Daoy (cell line): Measurements from ENCODE around the gene PRR19. TPM values are rescaled to one million over a fixed set of nuclear protein-coding genes. Genes with fewer than 3 reads are reported as not detected.
A peak's percentile ranks its signal among the peaks of the same experiment; 100 is the strongest.

Experiments
- DNase-seq: peaks from one replicate; pipeline ENCODE4 v3.0.0-alpha.2; 2015; ENCODE audit warnings: low read depth
- total RNA-seq: library from RNA; depleted of rRNA; stranded (reverse); fragments of >200 nt; shearing (Covaris generic); gene quantifications from 2 replicates; pipeline ENCODE4 v1.2.3, GENCODE V29; 2014

The PRR19 gene
- total RNA-seq, 1 experiment from 2014 or later, result 2.2 TPM

DNA sequence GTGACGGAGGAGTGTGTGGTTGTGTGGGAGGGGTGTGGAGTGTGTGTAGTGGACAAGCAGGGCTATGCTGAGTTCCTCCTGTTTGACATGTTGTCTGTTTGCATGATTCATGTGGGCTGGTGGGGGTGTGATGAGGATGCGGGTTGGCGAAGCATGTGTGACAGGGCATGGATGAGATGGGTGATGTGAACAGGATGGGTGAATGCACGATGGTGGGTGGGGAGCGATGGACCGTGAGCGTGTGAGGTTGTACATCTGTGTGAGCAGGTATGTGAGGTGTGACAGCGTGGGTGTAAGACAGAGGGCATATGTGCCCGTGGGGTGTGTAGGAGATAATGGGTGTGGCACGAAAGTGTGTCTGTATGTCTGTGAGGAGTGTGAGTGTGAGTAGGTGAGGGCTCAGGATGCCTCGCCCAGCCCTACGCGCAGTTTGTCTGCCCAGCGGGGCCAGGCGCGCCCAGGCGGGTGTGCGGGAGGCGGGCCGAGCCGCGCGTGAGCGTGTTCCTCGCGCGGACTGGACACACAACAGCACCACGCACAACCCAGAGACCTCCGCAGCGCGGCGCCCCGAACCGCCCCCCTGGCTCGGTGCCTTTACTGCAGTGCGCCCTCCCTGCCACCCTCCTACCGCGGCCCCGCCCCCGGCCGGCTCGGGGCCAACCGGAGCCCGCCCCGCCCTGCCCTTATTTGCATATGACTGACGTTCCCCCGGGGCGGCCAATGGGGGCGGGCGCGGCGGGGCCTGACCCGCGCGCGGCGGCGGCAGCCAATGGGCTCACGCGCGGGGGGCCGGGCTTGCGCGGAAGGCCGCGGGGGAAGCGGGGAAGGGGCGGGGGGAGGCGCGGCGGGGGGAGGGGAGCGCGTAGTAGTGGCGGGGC is 18.5 kb upstream of the PRR19 start:
- peak; percentile 97 for DNase-seq

DNA sequence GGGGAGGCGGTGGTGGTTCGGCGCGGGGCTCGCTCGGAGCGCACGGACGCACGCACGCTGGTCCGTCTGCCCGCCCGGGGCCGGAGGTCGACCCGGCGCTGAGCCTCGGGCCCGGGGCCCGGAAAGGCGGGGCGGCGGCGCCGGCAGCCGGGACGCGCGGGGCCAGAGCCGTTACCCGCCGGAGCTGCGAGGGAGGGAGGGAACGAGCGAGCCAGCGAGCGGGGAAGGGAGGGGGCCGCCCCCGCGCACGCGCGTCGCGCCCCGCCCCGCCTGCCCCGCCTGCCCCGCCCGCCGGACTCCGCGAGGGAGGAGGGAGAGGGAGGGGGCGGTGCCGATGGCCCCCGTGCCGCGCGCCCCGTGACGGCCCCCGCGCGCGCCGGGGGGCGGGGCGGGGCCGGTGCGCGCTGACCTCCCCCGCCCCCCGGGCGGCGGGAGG is 17.8 kb upstream of the PRR19 start:
- peak; percentile 90 for DNase-seq

DNA sequence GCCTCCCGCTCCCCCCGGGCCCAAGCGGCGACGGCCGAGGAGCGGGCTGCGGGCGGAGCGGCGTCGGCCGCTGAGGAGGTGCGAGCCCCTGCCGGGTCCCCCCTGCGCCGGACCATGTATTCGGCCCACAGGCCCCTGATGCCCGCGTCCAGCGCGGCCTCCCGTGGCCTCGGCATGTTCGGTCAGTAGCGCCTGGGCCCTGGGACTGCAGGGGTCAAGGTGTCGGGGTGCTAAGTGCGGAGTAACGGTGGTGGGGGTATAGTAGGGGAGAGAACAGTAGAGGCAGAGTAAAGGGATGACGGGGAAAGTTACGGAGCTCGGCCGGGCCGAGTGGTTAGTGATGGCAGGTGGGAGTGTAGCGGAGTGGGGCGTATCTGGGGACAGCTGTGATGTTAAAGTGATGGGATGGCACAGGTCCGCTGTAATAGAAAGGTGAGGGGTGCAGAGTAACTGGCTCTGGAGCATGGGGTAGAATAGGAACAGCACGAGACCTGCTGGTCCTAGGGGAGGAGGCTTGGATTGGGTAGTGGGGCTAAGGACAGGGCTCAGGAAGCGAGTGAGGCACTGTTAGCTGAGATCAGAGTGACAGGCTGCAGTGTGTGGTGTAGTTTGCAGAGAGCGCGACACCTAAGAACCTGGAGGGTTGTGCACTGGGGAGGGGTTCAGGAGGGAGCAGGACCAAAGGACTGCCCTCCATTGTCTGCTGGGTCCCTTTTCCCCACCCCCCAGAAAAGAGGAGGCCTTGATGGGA is 17.2 kb upstream of the PRR19 start:
- no peak for DNase-seq

DNA sequence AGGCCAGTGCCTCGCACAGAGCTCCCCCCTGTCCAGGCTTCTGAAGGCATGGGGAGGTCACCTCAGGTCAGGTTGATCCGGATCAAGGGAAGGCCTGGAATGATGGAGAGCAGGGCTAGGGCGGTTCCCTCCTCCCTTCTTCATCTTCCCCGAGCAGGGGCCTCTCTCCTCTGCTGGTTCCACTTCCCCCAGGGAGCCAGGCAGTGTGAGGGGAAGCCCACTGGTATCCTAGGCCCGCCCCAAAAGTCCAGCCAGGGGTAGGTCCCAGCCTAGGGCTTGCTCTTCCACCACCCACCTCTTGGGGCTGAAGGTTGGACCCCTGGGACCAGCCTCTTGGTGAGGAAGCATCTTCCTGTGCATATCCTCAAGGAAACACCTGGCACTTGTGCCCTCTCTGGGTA is 16.4 kb upstream of the PRR19 start:
- no peak for DNase-seq

DNA sequence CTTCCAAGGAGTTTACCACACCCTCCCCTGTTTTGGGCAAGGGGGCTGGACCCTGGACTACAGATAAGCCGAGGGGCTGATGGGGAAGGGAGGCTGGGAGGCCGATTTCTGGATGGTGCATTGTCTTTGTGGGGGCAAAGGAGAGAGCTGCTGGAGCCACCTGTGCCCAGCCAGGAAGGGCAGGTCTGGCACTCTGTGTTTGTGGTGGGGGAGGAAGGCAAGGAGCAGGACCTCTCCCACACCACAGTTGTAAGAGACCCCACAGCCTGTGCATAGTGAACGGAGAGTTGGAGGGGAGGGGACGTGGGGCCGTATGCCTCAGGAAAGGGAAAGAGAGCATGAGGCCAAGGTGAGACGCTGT is 16.0 kb upstream of the PRR19 start:
- no peak for DNase-seq

DNA sequence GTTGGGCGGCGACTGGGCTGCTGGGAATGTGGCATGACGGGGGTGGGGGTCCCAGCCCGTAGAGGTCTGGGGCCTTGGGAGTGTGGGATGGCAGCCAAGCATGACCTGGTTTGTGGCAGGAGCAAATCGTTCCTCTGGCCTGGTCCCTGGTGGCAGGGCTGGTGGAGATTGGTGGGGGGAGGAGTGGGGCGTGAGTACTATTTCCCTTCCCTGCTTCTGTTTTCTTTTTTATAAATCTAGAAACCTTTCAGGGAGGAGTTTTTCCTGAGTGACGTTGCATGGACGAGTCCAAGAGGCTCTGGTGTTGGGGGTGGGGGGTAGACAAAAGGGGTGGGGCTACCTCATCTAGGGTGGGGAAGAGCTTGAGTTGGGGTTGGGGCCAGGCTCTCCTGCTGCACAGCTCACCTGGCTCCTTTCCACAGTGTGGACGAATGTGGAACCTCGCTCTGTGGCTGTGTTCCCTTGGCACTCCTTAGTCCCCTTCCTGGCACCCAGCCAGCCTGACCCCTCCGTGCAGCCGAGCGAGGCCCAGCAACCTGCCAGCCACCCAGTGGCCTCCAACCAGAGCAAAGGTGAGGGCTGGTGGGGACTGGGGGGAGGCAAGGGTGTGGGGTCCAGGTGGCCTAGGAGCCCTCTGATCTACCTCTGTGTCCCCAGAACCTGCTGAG is 15.4 kb upstream of the PRR19 start:
- no peak for DNase-seq

DNA sequence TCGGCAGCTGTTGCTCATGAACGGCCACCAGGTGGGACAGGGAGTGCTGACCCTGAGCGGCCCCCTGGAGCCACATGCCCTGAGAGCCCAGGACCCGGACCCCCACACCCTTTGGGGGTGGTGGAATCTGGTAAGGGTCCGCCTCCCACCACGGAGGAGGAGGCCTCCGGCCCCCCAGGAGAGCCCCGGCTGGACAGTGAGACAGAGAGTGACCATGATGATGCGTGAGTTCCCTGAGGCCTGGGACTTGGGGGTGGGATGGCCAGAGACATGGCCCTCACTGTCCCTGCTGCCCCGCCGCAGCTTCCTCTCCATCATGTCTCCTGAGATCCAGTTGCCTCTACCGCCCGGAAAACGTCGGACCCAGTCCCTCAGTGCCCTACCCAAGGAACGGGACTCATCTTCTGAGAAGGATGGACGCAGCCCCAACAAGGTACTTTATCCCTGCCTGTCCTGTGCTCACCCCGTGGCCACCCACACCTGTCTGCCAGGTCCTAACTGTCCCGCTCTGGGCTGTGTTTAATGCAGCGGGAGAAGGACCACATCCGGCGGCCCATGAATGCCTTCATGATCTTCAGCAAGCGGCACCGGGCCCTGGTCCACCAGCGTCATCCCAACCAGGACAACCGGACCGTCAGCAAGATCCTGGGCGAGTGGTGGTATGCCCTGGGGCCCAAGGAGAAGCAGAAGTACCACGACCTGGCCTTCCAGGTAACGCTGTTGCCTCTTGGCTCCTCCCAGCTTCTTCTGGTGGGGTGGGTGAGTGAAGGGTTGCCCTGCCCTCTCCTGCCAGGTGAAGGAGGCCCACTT is 14.7 kb upstream of the PRR19 start:
- no peak for DNase-seq

DNA sequence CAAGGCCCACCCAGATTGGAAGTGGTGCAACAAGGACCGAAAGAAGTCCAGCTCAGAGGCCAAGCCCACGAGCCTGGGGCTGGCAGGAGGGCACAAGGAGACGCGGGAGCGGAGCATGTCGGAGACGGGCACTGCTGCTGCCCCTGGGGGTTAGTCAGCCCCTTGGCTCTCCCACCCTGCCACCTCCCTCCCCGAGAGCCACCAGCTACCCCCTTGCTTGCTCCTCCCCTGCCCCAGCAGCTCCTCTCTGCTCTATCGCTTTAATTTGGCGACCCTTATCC is 14.2 kb upstream of the PRR19 start:
- DNase-seq, result no peak

DNA sequence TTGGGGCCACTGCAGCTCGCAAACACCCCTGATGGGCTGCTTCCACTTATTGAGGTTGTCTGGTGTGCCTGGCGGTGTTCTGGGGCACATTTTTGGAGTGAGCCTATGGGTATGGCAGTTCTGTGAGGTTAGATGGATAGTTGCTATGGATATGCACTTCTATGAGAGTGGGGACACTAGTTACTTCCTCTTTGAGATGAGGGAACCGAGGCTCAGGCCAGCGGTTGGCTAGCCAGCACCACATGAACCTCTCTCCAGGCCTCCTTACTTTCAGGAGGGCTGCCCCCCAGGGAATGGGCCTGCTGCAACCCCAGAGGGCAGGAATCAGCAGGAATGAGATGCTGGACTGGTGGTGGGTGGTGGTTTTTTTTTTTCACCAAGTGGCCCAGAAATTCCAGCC is 13.5 kb upstream of the PRR19 start:
- DNase-seq, result no peak

DNA sequence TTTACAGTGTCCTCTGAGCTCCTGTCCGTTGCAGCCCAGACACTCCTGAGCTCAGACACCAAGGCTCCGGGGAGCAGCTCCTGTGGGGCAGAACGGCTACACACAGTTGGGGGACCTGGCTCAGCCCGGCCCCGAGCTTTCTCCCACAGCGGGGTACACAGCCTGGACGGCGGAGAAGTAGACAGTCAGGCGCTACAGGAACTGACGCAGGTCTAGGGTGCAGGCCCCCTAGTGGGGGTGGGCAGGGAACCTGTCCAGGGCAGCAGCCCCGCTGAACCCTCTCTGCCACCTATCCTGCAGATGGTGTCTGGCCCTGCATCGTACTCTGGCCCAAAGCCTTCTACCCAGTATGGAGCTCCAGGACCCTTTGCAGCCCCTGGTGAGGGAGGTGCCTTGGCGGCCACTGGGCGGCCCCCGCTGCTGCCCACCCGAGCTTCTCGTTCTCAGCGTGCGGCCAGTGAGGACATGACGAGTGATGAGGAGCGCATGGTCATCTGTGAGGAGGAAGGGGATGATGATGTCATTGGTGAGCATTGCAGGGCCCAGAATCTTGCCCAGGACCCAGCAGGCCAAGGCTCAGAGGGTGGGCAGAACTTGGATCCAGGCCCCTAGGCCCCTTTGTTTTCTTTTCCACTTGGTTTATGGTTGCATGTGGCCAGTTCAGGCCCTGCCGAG is 12.9 kb upstream of the PRR19 start:
- DNase-seq, result no peak

DNA sequence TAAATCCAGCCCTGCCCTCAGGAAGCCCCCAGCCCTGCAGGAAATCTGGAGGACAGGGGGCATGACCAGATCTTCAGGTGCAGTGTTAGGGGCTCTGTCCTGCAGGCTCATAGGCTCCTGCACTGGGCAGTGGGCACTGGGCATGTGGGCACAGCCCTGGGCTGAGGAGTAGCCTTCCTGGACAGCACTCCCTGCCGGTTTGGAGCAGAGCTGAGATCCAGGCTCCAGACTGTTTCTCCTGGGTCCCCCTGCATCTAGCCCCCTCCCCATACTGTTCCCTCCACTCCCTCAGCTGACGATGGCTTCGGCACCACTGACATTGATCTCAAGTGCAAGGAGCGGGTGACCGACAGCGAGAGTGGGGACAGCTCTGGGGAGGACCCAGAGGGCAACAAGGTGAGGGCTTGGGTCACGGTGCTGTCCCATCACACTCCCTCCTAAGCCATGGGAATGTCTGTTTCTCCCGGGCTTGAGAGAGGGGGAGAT is 12.3 kb upstream of the PRR19 start:
- no peak for DNase-seq

DNA sequence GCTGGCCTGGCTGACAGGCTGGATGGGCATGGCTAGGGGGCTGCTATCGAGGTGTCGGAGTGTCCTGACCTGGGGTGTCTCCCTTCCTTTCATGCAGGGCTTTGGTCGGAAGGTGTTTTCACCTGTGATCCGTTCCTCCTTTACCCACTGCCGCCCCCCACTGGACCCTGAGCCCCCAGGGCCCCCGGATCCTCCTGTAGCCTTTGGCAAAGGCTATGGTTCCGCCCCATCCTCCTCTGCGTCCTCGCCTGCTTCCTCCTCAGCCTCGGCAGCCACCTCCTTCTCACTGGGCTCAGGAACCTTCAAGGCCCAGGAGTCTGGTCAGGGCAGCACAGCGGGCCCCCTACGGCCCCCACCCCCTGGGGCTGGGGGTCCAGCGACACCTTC is 11.8 kb upstream of the PRR19 start:
- no peak for DNase-seq

DNA sequence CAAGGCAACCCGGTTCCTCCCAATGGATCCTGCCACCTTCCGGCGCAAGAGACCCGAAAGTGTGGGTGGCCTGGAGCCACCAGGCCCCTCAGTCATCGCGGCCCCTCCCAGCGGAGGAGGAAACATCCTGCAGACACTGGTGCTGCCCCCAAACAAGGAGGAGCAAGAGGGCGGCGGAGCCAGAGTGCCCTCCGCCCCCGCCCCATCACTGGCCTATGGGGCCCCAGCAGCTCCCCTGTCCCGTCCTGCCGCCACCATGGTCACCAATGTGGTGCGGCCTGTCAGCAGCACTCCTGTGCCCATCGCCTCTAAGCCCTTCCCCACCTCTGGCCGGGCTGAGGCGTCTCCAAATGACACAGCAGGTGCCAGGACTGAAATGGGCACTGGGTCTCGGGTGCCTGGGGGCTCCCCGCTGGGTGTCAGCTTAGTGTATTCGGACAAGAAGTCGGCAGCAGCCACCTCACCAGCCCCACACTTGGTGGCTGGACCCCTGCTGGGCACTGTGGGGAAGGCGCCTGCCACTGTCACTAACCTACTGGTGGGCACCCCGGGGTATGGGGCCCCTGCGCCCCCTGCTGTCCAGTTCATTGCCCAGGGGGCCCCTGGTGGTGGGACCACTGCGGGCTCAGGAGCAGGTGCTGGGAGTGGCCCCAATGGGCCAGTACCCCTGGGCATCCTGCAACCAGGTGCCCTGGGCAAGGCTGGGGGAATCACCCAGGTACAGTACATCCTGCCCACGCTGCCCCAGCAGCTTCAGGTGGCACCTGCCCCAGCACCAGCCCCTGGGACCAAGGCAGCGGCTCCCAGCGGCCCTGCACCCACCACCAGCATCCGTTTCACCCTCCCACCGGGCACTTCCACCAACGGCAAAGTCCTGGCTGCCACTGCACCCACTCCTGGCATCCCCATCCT is 11.2 kb upstream of the PRR19 start:
- DNase-seq, result peak; percentile 50

DNA sequence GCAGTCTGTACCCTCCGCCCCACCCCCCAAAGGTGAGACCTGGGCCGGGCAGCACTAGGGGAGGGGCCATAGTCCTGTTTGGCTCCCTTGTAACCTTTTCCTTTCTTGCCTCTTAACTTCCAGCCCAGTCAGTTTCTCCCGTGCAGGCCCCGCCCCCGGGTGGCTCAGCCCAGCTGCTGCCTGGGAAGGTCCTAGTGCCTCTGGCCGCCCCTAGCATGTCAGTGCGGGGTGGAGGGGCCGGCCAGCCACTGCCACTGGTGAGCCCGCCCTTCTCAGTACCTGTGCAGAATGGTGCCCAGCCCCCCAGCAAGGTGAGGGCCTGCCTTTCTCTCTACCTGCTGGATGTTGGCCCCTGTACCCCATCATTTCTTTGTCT is 10.5 kb upstream of the PRR19 start:
- no peak for DNase-seq

DNA sequence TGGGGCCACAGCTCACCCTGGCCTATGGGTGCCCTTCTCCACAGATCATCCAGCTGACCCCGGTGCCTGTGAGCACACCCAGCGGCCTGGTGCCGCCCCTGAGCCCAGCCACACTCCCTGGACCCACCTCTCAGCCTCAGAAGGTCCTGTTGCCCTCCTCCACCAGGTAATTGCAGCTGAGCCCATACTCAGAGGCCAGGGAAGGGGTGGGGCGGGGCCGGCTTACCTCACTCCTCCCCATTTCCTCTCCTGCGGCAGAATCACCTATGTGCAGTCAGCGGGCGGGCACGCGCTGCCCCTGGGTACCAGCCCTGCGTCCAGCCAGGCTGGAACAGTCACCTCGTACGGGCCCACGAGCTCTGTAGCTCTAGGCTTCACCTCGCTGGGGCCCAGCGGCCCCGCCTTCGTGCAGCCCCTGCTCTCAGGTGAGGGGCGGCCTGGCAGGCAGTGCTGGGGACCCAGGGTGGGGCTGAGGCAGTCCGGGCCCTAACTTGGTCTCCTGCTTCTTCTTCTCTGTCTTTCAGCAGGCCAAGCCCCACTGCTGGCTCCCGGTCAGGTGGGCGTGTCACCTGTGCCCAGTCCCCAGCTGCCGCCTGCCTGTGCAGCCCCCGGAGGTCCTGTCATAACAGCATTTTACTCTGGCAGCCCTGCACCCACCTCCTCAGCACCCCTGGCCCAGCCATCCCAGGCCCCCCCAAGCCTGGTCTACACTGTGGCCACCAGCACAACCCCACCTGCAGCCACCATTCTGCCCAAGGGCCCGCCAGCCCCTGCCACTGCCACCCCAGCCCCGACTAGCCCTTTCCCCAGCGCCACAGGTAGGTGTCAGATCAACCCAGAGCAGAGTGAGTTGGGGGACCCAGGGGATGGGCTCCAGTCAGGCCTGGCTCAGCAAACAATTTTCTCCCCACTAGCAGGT is 9.6 kb upstream of the PRR19 start:
- no peak for DNase-seq

DNA sequence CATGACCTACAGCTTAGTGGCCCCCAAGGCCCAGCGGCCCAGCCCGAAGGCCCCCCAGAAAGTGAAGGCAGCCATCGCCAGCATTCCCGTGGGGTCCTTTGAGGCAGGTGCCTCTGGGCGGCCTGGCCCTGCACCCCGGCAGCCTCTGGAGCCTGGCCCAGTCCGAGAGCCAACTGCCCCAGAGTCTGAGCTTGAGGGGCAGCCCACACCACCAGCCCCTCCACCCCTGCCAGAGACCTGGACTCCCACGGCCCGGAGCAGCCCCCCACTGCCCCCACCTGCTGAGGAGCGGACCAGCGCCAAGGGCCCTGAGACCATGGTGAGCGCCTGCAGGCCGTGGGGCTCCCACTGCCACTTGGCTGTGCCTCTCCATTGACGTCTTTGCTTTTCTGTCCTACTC is 9.0 kb upstream of the PRR19 start:
- DNase-seq, result no peak

DNA sequence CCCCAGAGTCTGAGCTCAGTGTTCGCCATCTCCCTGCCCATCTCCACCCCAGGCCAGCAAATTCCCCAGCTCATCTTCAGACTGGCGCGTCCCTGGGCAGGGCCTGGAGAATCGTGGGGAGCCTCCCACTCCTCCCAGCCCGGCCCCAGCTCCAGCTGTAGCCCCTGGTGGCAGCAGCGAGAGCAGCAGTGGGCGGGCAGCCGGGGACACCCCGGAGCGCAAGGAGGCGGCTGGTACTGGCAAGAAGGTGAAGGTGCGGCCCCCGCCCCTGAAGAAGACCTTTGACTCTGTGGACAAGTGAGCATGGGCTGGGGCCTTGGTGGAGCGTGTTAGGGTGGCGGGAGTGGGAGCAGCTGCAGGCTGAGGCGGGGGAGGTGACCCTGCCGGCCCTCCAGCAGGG is 8.4 kb upstream of the PRR19 start:
- no peak for DNase-seq

DNA sequence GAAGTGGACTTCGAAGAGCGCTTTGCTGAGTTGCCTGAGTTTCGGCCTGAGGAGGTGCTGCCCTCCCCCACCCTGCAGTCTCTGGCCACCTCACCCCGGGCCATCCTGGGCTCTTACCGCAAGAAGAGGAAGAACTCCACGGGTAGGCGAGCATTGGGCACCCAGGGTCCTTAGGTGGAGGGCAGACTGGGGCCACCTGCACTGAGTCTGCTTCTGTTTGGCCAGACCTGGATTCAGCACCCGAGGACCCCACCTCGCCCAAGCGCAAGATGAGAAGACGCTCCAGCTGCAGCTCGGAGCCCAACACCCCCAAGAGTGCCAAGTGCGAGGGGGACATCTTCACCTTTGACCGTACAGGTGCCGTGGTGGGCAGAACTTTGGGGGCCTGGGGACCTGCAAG is 8.0 kb upstream of the PRR19 start:
- no peak for DNase-seq

DNA sequence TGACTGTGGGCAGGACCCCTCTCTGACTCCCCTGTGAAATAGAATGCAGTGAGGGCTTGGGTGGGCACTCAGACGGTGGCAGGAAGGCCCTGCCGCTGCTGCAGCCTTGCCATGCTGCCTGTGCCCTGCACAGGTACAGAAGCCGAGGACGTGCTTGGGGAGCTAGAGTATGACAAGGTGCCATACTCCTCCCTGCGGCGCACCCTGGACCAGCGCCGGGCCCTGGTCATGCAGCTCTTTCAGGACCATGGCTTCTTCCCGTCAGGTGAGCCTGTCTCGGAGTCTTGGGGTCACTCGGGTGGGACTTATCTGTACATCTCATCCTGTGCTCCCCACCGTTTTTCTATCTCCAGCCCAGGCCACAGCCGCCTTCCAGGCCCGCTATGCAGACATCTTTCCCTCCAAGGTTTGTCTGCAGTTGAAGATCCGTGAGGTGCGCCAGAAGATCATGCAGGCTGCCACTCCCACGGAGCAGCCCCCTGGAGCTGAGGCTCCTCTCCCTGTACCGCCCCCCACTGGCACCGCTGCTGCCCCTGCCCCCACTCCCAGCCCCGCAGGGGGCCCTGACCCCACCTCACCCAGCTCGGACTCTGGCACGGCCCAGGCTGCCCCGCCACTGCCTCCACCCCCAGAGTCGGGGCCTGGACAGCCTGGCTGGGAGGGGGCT is 7.3 kb upstream of the PRR19 start:
- DNase-seq, result no peak
